Breast epithelium (tissue), 3 donors: ENCODE measurements around the gene KRT6C.

ENCODE experiments used
- POLR2A ChIP-seq: fragments of 450-650 bp; IDR thresholded peaks from one replicate; pipeline ENCODE4 v1.6.1; 2016; ENCODE audit warnings: antibody characterized with exemption, mild to moderate bottlenecking, moderate library complexity
- TF ChIP-seq, protein P1 (sequence below), 3 donors: fragments of 450-650 bp; IDR thresholded peaks; one replicate each; pipeline ENCODE4 v1.5.1; 2016 to 2017; ENCODE audit warnings: antibody characterized with exemption in 3 of 3, mild to moderate bottlenecking in 3 of 3, moderate library complexity in 3 of 3

GRCh38 chr12:52486166-52487105, 12.8 kb upstream of the KRT6C start:
- no peak for TF ChIP-seq POLR2A
- TF ChIP-seq, protein P1, sequence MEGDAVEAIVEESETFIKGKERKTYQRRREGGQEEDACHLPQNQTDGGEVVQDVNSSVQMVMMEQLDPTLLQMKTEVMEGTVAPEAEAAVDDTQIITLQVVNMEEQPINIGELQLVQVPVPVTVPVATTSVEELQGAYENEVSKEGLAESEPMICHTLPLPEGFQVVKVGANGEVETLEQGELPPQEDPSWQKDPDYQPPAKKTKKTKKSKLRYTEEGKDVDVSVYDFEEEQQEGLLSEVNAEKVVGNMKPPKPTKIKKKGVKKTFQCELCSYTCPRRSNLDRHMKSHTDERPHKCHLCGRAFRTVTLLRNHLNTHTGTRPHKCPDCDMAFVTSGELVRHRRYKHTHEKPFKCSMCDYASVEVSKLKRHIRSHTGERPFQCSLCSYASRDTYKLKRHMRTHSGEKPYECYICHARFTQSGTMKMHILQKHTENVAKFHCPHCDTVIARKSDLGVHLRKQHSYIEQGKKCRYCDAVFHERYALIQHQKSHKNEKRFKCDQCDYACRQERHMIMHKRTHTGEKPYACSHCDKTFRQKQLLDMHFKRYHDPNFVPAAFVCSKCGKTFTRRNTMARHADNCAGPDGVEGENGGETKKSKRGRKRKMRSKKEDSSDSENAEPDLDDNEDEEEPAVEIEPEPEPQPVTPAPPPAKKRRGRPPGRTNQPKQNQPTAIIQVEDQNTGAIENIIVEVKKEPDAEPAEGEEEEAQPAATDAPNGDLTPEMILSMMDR (IDR thresholded peaks at IDR 0.05) = no peak
